GM18868 (cell line): ENCODE measurements around the gene TMEM120A.

Source experiments
- ATAC-seq: cut with Tn5 transposase; IDR thresholded peaks from one replicate; pipeline ENCODE4 v1.9.1; 2021; ENCODE audit warnings: mild to moderate bottlenecking, moderate library complexity; ENCODE audit not compliant: unreplicated experiment

TMEM120A gene

GRCh38 chr7:75960372-75960771 lies 34.0 kb downstream of the TMEM120A start:
- no peak for ATAC-seq

- ATAC-seq = no peak
Measured at GRCh38 chr7:75958802-75959543, 35.4 kb downstream of the TMEM120A start.

GRCh38 chr7:75957021-75957736 lies 37.2 kb downstream of the TMEM120A start:
- ATAC-seq = no peak

GRCh38 chr7:75955331-75955955 lies 39.0 kb downstream of the TMEM120A start:
- no peak for ATAC-seq

- no peak for ATAC-seq
Measured at GRCh38 chr7:75953931-75954330, 40.5 kb downstream of the TMEM120A start.

- no peak for ATAC-seq
Measured at GRCh38 chr7:75953431-75953830, 41.0 kb downstream of the TMEM120A start.

- no peak for ATAC-seq
Measured at GRCh38 chr7:75951506-75951905, 42.9 kb downstream of the TMEM120A start.

GRCh38 chr7:75950111-75950681 lies 44.2 kb downstream of the TMEM120A start:
- no peak for ATAC-seq

- no peak for ATAC-seq
Measured at GRCh38 chr7:75948179-75948578, 46.2 kb downstream of the TMEM120A start.

- no peak for ATAC-seq
Measured at GRCh38 chr7:75946207-75946855, 48.1 kb downstream of the TMEM120A start.

- no peak for ATAC-seq
Measured at GRCh38 chr7:75945297-75946168, 48.9 kb downstream of the TMEM120A start.

- no peak for ATAC-seq
Measured at GRCh38 chr7:75944507-75944906, 49.9 kb downstream of the TMEM120A start.

GRCh38 chr7:75943864-75944263 lies 50.5 kb downstream of the TMEM120A start:
- ATAC-seq = no peak

GRCh38 chr7:75938921-75939320 lies 55.5 kb downstream of the TMEM120A start:
- ATAC-seq = no peak

GRCh38 chr7:75937958-75938786 lies 56.2 kb downstream of the TMEM120A start:
- ATAC-seq = no peak
